PFSK-1 (cell line): ENCODE measurements around the gene TPK1.

Experiments used
- POLR2AphosphoS5 ChIP-seq: IDR thresholded peaks from 2 replicates; pipeline ENCODE4 v1.6.1; 2012; ENCODE audit warnings: low read depth, mild to moderate bottlenecking, control low read depth, low read length, moderate library complexity
- REST ChIP-seq, 2 experiments: IDR thresholded peaks; 2 replicates each; pipeline versions ENCODE4 v1.6.1 to v1.8.0; 2011 to 2012; ENCODE audit warnings: low read depth in 2 of 2, low read length in 2 of 2, control low read depth in 1 of 2, inconsistent platforms in 1 of 2, mild to moderate bottlenecking in 1 of 2, moderate library complexity in 1 of 2; ENCODE audit not compliant: insufficient read depth in 1 of 2
- SIN3A ChIP-seq: IDR thresholded peaks from 2 replicates; pipeline ENCODE4 v1.6.1; 2012; ENCODE audit warnings: mild to moderate bottlenecking, low read length, moderate library complexity, borderline replicate concordance; ENCODE audit not compliant: insufficient read depth

- no peak for TF ChIP-seq POLR2AphosphoS5
- TF ChIP-seq SIN3A: no peak
- TF ChIP-seq REST (IDR thresholded peaks at IDR 0.05; ENCODE audit: insufficient read depth in 1 of 2, low read depth in 2 of 2, low read length in 2 of 2): no peak
Measured at GRCh38 chr7:144676492-144676891, 159.4 kb downstream of the TPK1 start.
